Skin of body (tissue), 2 donors: ENCODE results near the gene TMEM61. TPM values are rescaled to one million over a fixed set of nuclear protein-coding genes. Genes with fewer than 3 reads are reported as not detected.
"Not testable (repeated sequence)": the region's sequence is repeated elsewhere in the genome, so short reads cannot be mapped to it uniquely, and the experiment has no call there.

Experiments used
- DNase-seq: peaks from one replicate; lab custom pipeline; 2025; lab: John Stamatoyannopoulos, UW
- total RNA-seq: library from RNA; depleted of rRNA; stranded (reverse); fragments of >200 nt; gene quantifications from one replicate; pipeline ENCODE4 v1.2.3, GENCODE V29; 2014

Gene TMEM61
- 0.30 TPM for total RNA-seq

- no peak for DNase-seq
Measured at GRCh38 chr1:54980528-54981241, at the start of gene TMEM61. TSS of gene TMEM61 (plus strand) at chr1:54980628. CDS start at chr1:54981066, 438 bp downstream.

- peak; percentile 74 for DNase-seq
Measured at GRCh38 chr1:54931275-54931840, 49.1 kb upstream of the TMEM61 start.

GRCh38 chr1:54934081-54934480 is 46.3 kb upstream of the TMEM61 start:
- not testable (repeated sequence) for DNase-seq

GRCh38 chr1:54934869-54935268 is 45.6 kb upstream of the TMEM61 start:
- DNase-seq = peak; percentile 81

- DNase-seq = no peak
Measured at GRCh38 chr1:54936791-54937190, 43.6 kb upstream of the TMEM61 start.

DNA sequence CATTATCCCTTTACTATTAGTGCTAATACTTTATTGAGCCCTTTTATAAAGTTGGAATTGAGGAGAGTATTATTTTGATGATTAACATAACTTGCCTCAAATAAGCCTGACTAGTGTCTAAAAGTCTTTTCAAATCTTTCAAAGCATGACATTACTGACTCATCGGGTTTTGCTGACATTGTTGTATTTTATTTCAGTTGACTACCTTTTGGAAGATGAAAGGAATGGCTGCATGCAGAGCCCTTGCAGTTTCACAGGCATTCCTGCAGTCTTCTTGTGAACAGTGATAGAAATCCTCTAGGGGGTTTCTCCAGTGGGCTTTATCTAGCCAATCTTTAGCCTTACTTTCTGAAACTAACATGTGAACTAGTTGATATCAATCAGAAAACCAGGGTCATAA is 43.0 kb upstream of the TMEM61 start:
- DNase-seq = no peak

- DNase-seq = not testable (repeated sequence)
Measured at GRCh38 chr1:54938955-54939354, 41.5 kb upstream of the TMEM61 start.

GRCh38 chr1:54940042-54940441 is 40.4 kb upstream of the TMEM61 start:
- DNase-seq = no peak

- no peak for DNase-seq
Measured at GRCh38 chr1:54942976-54943375, 37.5 kb upstream of the TMEM61 start.

DNA sequence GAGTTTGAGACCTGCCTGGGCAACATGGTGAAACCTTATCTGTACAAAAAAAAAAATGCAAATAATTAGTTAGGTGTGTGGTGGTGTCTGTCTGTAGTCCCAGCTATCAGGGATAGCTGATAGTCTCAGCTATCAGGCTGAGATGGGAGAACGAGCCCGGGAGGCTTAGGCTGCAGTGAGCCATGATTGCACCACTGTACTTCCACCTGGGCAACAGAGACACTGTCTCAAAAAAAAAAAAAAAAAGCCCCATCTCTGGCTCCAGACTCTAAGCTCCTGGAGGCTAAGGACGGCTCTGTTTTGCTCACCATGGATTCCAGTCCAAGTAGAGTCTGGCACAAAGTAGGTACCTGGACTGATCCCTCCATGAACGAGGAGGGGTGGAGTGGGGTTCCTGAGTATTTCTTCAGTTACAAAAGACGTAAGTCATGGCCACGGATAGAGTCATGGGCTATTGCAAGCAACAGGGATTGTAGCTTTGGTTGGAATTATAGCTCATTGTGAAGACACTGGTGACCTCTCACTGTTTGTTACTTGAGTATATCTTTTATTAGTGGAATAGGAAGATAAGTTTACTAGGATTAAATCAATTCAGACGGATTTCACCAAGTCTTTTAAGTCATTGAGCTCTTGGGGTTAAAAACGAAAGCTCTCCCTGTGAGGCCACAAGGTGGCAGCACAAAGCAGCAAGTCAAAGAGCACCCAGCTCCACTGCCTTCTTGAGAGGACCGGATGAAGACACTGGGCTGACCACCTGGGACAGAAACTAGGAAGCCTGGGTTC is 35.6 kb upstream of the TMEM61 start:
- peak; percentile 50 for DNase-seq

DNA sequence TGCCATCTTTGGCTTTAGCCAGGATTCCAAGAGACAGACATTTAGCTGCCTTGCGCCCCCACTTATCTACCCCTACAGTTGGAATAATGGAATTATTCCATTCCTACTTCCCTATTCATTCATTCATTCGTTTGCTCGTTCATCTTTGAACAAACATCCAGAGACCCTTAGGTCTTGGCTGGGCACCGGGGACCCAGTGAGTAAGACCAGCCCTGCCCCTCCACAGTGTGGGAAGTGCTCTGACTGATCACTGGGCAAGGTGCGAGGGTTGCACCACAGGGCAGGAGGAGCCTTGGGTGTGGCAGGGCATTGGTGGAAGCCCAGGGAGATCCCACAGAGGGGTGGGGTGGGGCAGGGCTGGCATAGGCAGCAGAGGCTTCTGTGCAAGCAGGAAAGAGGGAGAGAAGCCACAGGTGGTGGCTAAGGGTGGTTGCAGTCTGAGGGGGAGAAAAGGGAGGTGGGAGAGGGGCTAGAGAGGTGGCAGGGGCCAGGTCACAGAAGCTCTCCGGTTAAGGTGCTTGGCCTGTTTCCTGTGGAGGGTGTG is 35.0 kb upstream of the TMEM61 start:
- no peak for DNase-seq

- DNase-seq = no peak
Measured at GRCh38 chr1:54947540-54947939, 32.9 kb upstream of the TMEM61 start.

DNA sequence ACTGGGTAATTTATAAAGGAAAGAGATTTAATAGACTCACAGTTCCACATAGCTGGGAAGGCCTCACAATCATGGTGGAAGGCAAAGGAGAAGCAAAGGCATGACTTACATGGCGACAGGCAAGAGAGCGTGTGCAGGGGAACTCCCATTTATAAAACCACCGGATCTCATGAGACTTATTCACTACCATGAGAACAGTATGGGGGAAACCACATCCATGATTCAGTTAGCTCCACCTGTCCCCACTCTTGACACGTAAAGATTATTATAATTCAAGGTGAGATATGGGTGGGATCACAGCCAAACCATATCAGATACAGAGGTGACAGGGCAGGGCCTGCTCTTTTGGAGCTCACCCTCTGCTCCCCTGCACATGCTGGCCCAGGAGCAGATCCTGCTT is 31.4 kb upstream of the TMEM61 start:
- no peak for DNase-seq

DNA sequence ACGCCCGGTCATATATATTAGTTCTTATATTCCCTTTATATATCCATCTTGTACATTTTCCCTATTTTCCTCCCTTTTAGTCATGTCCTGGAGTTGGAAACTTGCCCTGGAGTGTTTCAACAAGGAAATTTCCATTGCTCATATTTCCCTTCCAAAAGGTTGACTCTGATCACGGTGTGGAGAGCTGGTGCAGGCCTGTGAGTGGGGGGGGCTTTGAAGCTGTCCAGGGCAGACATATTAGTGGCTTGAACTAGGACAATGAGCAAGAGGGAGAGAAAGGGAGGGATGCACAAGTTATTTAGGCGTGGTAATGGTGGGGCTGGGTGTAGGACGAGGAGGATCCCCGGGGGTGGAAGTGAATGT is 30.4 kb upstream of the TMEM61 start:
- no peak for DNase-seq

DNA sequence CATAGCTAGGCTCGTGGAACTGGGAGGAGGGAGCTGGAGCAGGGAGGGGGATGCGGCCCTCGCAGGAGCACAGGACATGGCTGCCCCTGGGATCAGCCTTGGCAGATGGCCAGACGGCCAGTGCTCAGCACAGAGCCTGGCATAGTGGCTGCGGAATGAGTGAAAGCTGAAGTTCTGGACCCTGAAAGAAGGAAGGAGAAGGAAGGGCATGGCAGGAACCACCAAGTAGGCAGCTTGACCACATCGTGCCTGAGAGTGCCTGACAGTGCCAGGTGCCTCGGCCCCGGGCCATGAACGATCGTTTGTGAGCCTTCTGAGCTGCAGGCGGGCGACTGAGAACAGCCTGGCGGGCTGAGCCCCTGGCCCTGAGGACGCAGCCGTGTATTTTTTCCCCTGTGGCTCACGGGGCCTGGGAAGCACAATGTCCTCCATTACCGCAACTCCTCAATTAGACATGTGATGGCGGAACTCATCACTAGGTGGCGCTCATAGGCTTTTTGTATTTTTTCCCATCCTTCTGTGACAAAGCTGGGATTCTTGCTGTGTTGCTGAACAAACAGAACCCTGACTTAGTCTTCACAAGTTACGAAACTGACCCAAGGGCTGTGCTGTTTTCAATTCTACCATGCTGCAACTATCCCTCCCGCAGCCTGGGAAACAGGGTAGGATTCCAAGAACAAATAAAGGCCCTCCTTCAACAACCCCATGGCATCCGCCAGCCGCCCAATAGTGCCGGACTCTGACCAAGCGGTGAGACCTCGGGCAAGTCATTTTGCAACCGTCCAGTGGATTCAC is 29.9 kb upstream of the TMEM61 start:
- DNase-seq = peak; percentile 76

DNA sequence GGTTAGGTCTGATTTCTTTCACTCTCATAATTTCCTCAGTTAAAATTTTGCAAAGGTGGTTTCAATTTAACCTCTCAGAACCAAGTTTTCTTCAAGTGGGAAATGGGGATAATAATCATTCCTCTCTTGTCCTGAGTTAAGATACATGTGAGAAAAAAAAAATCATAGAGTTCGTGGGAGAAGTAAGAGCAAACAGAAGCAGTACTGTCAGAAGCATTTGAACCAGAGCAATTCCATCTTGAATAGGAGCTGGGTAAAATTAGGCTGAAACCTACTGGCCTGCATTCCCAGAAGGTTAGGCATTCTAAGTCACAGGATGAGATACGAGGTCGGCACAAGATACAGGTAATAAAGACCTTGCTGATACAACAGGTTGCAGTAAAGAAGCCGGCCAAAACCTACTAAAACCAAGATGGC is 28.6 kb upstream of the TMEM61 start:
- no peak for DNase-seq

GRCh38 chr1:54952950-54953718 is 27.3 kb upstream of the TMEM61 start:
- no peak for DNase-seq

DNA sequence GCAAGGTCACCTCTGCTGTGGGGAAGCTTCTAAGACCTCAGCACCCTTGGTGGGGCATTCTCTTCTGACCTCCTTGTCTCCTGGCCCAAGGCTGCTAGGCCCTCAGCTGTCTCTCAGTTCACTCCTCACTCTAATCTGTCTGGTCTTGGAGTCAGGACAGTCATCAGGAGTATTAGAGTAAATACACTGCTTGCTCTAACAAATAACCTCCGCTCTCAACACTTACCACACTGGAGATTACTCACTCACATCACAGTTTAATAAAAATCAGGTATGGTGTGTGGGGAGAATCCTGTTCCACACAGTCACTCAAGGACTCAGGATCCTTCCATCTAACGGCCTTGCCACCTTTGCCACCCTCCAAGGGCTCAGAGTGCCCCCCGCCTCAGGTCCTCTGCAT is 26.6 kb upstream of the TMEM61 start:
- no peak for DNase-seq

GRCh38 chr1:54955359-54955758 is 25.1 kb upstream of the TMEM61 start:
- no peak for DNase-seq

GRCh38 chr1:54956726-54957125 is 23.7 kb upstream of the TMEM61 start:
- DNase-seq = no peak

- no peak for DNase-seq
Measured at GRCh38 chr1:54959241-54959640, 21.2 kb upstream of the TMEM61 start.
